HCT116 (cell line): ENCODE measurements around the gene MMP17.

Source experiments
- CTCF ChIP-seq, 3 experiments: fragments of 200-600 bp in 1 of 3; sonication (generic) in 1 of 3; IDR thresholded peaks in 2 of 3; conservative IDR thresholded peaks in 1 of 3; 2 replicates each; pipeline ENCODE4 v1.5.1; 2012 to 2017; ENCODE audit warnings: low read depth in 2 of 3, low read length in 2 of 3, antibody characterized with exemption in 1 of 3, borderline replicate concordance in 1 of 3, control low read depth in 1 of 3, mild to moderate bottlenecking in 1 of 3, mixed read lengths in 1 of 3, mixed run types in 1 of 3, moderate library complexity in 1 of 3; ENCODE audit not compliant: insufficient read depth in 1 of 3
- MAX ChIP-seq: IDR thresholded peaks from 2 replicates; pipeline ENCODE4 v1.6.1; 2012
- POLR2A ChIP-seq: IDR thresholded peaks from 2 replicates; pipeline ENCODE4 v1.7.0; 2011; ENCODE audit warnings: borderline replicate concordance; ENCODE audit not compliant: insufficient read depth, insufficient read length; ENCODE audit errors: extremely low read depth
- POLR2AphosphoS5 ChIP-seq: IDR thresholded peaks from 2 replicates; pipeline ENCODE4 v1.6.1; 2011; ENCODE audit warnings: mild to moderate bottlenecking, low read depth, low read length, moderate library complexity
- REST ChIP-seq: IDR thresholded peaks from 2 replicates; pipeline ENCODE4 v1.6.1; 2012; ENCODE audit warnings: low read depth
- SRF ChIP-seq: IDR thresholded peaks from 2 replicates; pipeline ENCODE4 v1.6.1; 2012; ENCODE audit warnings: low read depth
- TCF7L2 ChIP-seq: IDR thresholded peaks from 2 replicates; pipeline ENCODE4 v1.7.0; 2011; ENCODE audit warnings: borderline replicate concordance, inconsistent platforms; ENCODE audit not compliant: insufficient read depth, insufficient read length; ENCODE audit errors: extremely low read depth

- no peak for TF ChIP-seq MAX
- TF ChIP-seq SRF, result no peak
- no peak for TF ChIP-seq CTCF (IDR thresholded peaks at IDR 0.05 in 2 of 3, conservative IDR thresholded peaks at IDR 0.05 in 1 of 3; ENCODE audit: borderline replicate concordance in 1 of 3, insufficient read depth in 1 of 3, low read depth in 2 of 3, low read length in 2 of 3)
- TF ChIP-seq POLR2AphosphoS5, result no peak
- TF ChIP-seq POLR2A, result no peak
- no peak for TF ChIP-seq TCF7L2
- TF ChIP-seq REST, result no peak
Observed at GRCh38 chr12:131793243-131794022, 34.8 kb upstream of the MMP17 start.
